GM12878 (cell line): ENCODE results near the gene BDP1. TPM values are rescaled to one million over a fixed set of nuclear protein-coding genes. Genes with fewer than 3 reads are reported as not detected.

Experiments used
- ATAC-seq: fragments of 200-7000 bp; cut with Tn5 transposase; 3 replicates; pipeline ENCODE4 v1.9.1; 2020; ENCODE audit warnings: mild to moderate bottlenecking, moderate library complexity
- BruUV-seq: library from RNA; stranded (reverse); fragments of 400-500 nt; replicated peaks from 2 replicates; lab custom pipeline; 2021; lab: Mats Ljungman, UMichigan
- CTCF ChIA-PET: fragments of 300-600 bp; sonication (Branson Sonifier 250); formaldehyde crosslinking; extraction: SDS; loops from one replicate; lab custom pipeline; 2021; ENCODE audit warnings: inconsistent platforms; lab: Yijun Ruan, JAX
- POLR2A ChIA-PET: fragments of 350-600 bp; formaldehyde crosslinking; extraction: SDS; loops from one replicate; lab custom pipeline; 2021; ENCODE audit warnings: inconsistent platforms; lab: Charles Lee
- RAD21 ChIA-PET: fragments of 300-600 bp; sonication (Branson Sonifier 250); formaldehyde crosslinking; loops from one replicate; lab custom pipeline; 2023; ENCODE audit warnings: antibody characterized with exemption; ENCODE audit not compliant: unreplicated experiment; lab: Charles Lee
- SMC1A ChIA-PET: fragments of 300-600 bp; sonication (Branson Sonifier 250); formaldehyde crosslinking; loops from one replicate; lab custom pipeline; 2023; ENCODE audit not compliant: unreplicated experiment, uncharacterized antibody; lab: Charles Lee
- DNase-seq: peaks from one replicate; pipeline ENCODE4 v3.0.0-alpha.2; 2011; ENCODE audit warnings: low read depth, low spot score
- FAIRE-seq: peaks from 3 replicates; lab custom pipeline; 2011; peaks lifted over from hg19 to GRCh38; lab: Jason Lieb, UNC
- H2AFZ ChIP-seq: 2 replicates; pipeline ENCODE4 v1.6.0; 2011; ENCODE audit warnings: low read depth, low read length, control low read depth; ENCODE audit not compliant: control insufficient read depth
- H3K27ac ChIP-seq: 2 replicates; pipeline ENCODE4 v1.5.1; 2011; ENCODE audit warnings: control low read depth; ENCODE audit not compliant: control insufficient read depth, insufficient read depth
- H3K27me3 ChIP-seq, 2 experiments: replicated peaks in 1 of 2; 2 replicates each; pipeline versions ENCODE4 v1.6.0 to v1.6.1; 2011; ENCODE audit warnings: low read length in 1 of 2; ENCODE audit not compliant: control insufficient read depth in 2 of 2, insufficient read depth in 2 of 2
- H3K36me3 ChIP-seq, 2 experiments: 2 replicates each; pipeline ENCODE4 v1.5.1; 2011; ENCODE audit warnings: low read length in 1 of 2; ENCODE audit not compliant: control insufficient read depth in 2 of 2, insufficient read depth in 2 of 2
- H3K4me1 ChIP-seq: 2 replicates; pipeline ENCODE4 v1.6.1; 2011; ENCODE audit warnings: mild to moderate bottlenecking, low read length, moderate library complexity, mixed read lengths; ENCODE audit not compliant: control insufficient read depth, insufficient read depth
- H3K4me2 ChIP-seq: 2 replicates; pipeline ENCODE4 v1.6.0; 2011; ENCODE audit warnings: control low read depth; ENCODE audit not compliant: control insufficient read depth, insufficient read depth
- H3K4me3 ChIP-seq: fragments of 200-600 bp; sonication (generic); 2 replicates; pipeline ENCODE4 v1.5.1; 2016
- H3K79me2 ChIP-seq: 2 replicates; pipeline ENCODE4 v1.6.0; 2011; ENCODE audit warnings: low read length; ENCODE audit not compliant: control insufficient read depth, insufficient read depth
- H3K9ac ChIP-seq: 2 replicates; pipeline ENCODE4 v1.8.0; 2011; ENCODE audit warnings: low read length, control low read depth, mixed read lengths; ENCODE audit not compliant: control insufficient read depth, insufficient read depth
- H3K9me3 ChIP-seq: replicated peaks from 3 replicates; pipeline ENCODE4 v1.5.1; 2011; ENCODE audit warnings: mild to moderate bottlenecking, low read length; ENCODE audit not compliant: control insufficient read depth, insufficient read depth
- H4K20me1 ChIP-seq: 2 replicates; pipeline ENCODE4 v1.6.0; 2011; ENCODE audit not compliant: control insufficient read depth, insufficient read depth
- BACH1 ChIP-seq: fragments of 450-650 bp; IDR thresholded peaks from 2 replicates; pipeline ENCODE4 v1.6.1; 2017; ENCODE audit warnings: mild to moderate bottlenecking, borderline replicate concordance
- GATAD2B ChIP-seq: fragments of 450-650 bp; conservative IDR thresholded peaks from 2 replicates; pipeline ENCODE4 v1.6.1; 2017; ENCODE audit warnings: low read depth, mild to moderate bottlenecking, moderate library complexity
- MYC ChIP-seq: IDR thresholded peaks from 2 replicates; pipeline ENCODE4 v1.6.1; 2011; ENCODE audit warnings: mild to moderate bottlenecking, low read length, moderate library complexity, inconsistent platforms; ENCODE audit not compliant: insufficient read depth, insufficient replicate concordance, insufficient read length, severe bottlenecking
- NR2C1 ChIP-seq: fragments of 450-650 bp; IDR thresholded peaks from 2 replicates; pipeline ENCODE4 v1.6.1; 2017; ENCODE audit warnings: antibody characterized with exemption, mild to moderate bottlenecking, moderate library complexity
- RB1 ChIP-seq: fragments of 450-650 bp; formaldehyde crosslinking; IDR thresholded peaks from 2 replicates; pipeline ENCODE4 v1.6.1; 2017; ENCODE audit warnings: mild to moderate bottlenecking, borderline replicate concordance
- WRNIP1 ChIP-seq: IDR thresholded peaks from 2 replicates; pipeline ENCODE4 v1.6.1; 2011; ENCODE audit warnings: low read depth, low read length, improper control_type of control experiment, borderline replicate concordance
- in situ Hi-C: fragments of 300-500 bp; cut with MboI; formaldehyde crosslinking; loops from 9 replicates; pipeline ENCODE4 v1.14.3; 2018; ENCODE audit warnings: mixed read lengths
- intact Hi-C: fragments of 100-400 bp; cut with micrococcal nuclease; formaldehyde crosslinking; loops from one replicate; pipeline ENCODE4 v1.14.2; 2022; ENCODE audit not compliant: unreplicated experiment
- polyA plus RNA-seq, 11 experiments: library from polyadenylated mRNA; depleted of rRNA in 4 of 11; unstranded in 6 of 11; stranded (reverse) in 5 of 11; fragments of >200 nt; fragmentation: Nextera tagmentation in 4 of 11; fragmentation: Illumina TruSeq in 1 of 11; extraction: Ambion mirVana in 4 of 11; extraction: Trizol in 1 of 11; gene quantifications; 1 replicate in 1 of 11; 2 replicates in 10 of 11; pipeline versions ENCODE4 v1.2.1 to v1.2.3, GENCODE V29; 2011 to 2016; ENCODE audit warnings: inconsistent platforms in 2 of 11, missing spikeins in 2 of 11, low read depth in 1 of 11
- total RNA-seq, 4 experiments: library from RNA; depleted of rRNA in 3 of 4; stranded (reverse); fragments of >200 nt in 3 of 4; fragmentation: Illumina TruSeq in 1 of 4; extraction: Trizol in 1 of 4; gene quantifications; 2 replicates each; pipeline versions ENCODE4 v1.2.1 to v1.2.3, GENCODE V29; 2013 to 2021
- TF ChIP-seq, protein P1 (sequence below): IDR thresholded peaks from 2 replicates; pipeline ENCODE4 v1.6.1; 2011; ENCODE audit warnings: low read depth, low read length, improper control_type of control experiment, borderline replicate concordance
- TF ChIP-seq, protein P2 (sequence below): IDR thresholded peaks from 2 replicates; pipeline ENCODE4 v1.6.1; 2012; ENCODE audit warnings: low read depth, low read length, improper control_type of control experiment
- TF ChIP-seq, protein P3 (sequence below): IDR thresholded peaks from 2 replicates; pipeline ENCODE4 v1.6.1; 2011; ENCODE audit warnings: borderline replicate concordance, low read depth, mild to moderate bottlenecking, moderate library complexity, mixed read lengths, low read length; ENCODE audit not compliant: insufficient read depth; ENCODE audit errors: extremely low read length
- TF ChIP-seq, protein P4 (sequence below): fragments of 450-650 bp; IDR thresholded peaks from 2 replicates; pipeline ENCODE4 v1.6.1; 2014; ENCODE audit warnings: mild to moderate bottlenecking

Gene BDP1
- total and polyA plus RNA-seq, 10 of the 15 experiments (the other 5 are each of a cell fraction or from before 2014, with no cell fraction given): 6.1 to 31.1 (median 17.7) TPM

DNA sequence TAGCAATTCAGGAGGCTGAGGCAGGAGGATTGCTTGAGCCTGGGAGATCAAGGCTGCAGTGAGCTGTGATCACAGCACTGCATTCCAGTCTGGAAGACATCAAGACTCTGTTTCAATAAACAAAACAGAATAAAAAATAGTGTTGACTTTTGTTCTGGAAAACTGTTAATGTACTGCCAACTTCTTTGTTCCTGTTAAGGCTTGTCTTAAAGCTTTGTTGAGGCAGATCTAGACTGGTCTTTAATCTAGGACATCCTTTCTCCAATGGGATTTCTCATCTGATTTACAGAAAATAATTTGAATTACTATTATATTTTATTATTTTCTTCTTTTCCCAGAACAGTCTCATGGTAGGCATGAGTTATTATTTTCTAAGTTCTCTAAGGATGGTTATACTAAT lies 26.0 kb downstream of the BDP1 start:
- CTCF ChIA-PET: no interaction called here
- peak; percentile 13 for FAIRE-seq
- ATAC-seq: no peak

More for the DNA sequence above, 26.0 kb downstream of the BDP1 start:
- no peaks in the 10 kb centered on the region for H4K20me1 ChIP-seq
- BruUV-seq: no TSS peak
- no peak overlapping the region for H2AFZ ChIP-seq
- no peaks in the 10 kb centered on the region for H3K4me1 ChIP-seq
- no peaks in the 10 kb centered on the region for H3K27me3 ChIP-seq
- DNase-seq: no peak
- in situ Hi-C loops: loop anchor here (5.0 kb wide), 1 partner anchor 271 kb away; no protein-coding TSS in a partner anchor
- ChIA-PET SMC1A (no interaction called here), RAD21 (no interaction called here), POLR2A (no interaction called here)
- no peaks in the 10 kb centered on the region for H3K9me3 ChIP-seq
- H3K4me2 ChIP-seq: no peak overlapping the region
- H3K79me2 ChIP-seq: no peaks in the 10 kb centered on the region
- H3K4me3 ChIP-seq: no peak overlapping the region
- intact Hi-C loops: no loop called here
- TF ChIP-seq, protein P1, sequence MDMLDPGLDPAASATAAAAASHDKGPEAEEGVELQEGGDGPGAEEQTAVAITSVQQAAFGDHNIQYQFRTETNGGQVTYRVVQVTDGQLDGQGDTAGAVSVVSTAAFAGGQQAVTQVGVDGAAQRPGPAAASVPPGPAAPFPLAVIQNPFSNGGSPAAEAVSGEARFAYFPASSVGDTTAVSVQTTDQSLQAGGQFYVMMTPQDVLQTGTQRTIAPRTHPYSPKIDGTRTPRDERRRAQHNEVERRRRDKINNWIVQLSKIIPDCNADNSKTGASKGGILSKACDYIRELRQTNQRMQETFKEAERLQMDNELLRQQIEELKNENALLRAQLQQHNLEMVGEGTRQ: no peak
- TF ChIP-seq WRNIP1 (no peak), RB1 (no peak), MYC (no peak), NR2C1 (no peak), BACH1 (no peak), GATAD2B (no peak)
- TF ChIP-seq, protein P2, sequence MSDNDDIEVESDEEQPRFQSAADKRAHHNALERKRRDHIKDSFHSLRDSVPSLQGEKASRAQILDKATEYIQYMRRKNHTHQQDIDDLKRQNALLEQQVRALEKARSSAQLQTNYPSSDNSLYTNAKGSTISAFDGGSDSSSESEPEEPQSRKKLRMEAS: no peak
- TF ChIP-seq, protein P3, sequence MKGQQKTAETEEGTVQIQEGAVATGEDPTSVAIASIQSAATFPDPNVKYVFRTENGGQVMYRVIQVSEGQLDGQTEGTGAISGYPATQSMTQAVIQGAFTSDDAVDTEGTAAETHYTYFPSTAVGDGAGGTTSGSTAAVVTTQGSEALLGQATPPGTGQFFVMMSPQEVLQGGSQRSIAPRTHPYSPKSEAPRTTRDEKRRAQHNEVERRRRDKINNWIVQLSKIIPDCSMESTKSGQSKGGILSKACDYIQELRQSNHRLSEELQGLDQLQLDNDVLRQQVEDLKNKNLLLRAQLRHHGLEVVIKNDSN: no peak
- TF ChIP-seq, protein P4, sequence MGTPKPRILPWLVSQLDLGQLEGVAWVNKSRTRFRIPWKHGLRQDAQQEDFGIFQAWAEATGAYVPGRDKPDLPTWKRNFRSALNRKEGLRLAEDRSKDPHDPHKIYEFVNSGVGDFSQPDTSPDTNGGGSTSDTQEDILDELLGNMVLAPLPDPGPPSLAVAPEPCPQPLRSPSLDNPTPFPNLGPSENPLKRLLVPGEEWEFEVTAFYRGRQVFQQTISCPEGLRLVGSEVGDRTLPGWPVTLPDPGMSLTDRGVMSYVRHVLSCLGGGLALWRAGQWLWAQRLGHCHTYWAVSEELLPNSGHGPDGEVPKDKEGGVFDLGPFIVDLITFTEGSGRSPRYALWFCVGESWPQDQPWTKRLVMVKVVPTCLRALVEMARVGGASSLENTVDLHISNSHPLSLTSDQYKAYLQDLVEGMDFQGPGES: no peak
- no peak overlapping the region for H3K9ac ChIP-seq
- H3K27ac ChIP-seq: no peak overlapping the region
- peaks cover 0 to 7% of the 10 kb centered on the region in 2 experiments; a peak in 3 of 4 replicates for H3K36me3 ChIP-seq
